GM12874 (cell line): ENCODE results near the gene LTBP3.

ENCODE experiments used
- CTCF ChIP-seq: IDR thresholded peaks from 2 replicates; pipeline ENCODE4 v1.5.1; 2011; ENCODE audit warnings: low read depth, mild to moderate bottlenecking, control low read depth, low read length, moderate library complexity; ENCODE audit not compliant: insufficient read depth

LTBP3 gene

GRCh38 chr11:65558002-65558929, at the start of gene LTBP3:
Gene LTBP3, minus strand, starts transcription at chr11:65558359. Its CDS starts 400 bp downstream, at chr11:65557959.
- no peak for TF ChIP-seq CTCF

- TF ChIP-seq CTCF: no peak
Observed at GRCh38 chr11:65606876-65607613, 48.9 kb upstream of the LTBP3 start.

GRCh38 chr11:65604258-65604657, 46.1 kb upstream of the LTBP3 start:
- no peak for TF ChIP-seq CTCF

- TF ChIP-seq CTCF: no peak
Observed at GRCh38 chr11:65599955-65600246, 41.7 kb upstream of the LTBP3 start.

- TF ChIP-seq CTCF: no peak
Observed at GRCh38 chr11:65599216-65599954, 41.2 kb upstream of the LTBP3 start.

GRCh38 chr11:65598258-65598699, 40.1 kb upstream of the LTBP3 start:
- no peak for TF ChIP-seq CTCF

GRCh38 chr11:65596520-65596919, 38.4 kb upstream of the LTBP3 start:
- TF ChIP-seq CTCF: no peak
